ENCODE results near the gene TSPAN10. TPM values are rescaled to one million over a fixed set of nuclear protein-coding genes. Genes with fewer than 3 reads are reported as not detected.

Gene TSPAN10
- total and polyA plus RNA-seq, 9 of the 15 experiments (the other 6 are each of a cell fraction or from before 2014, with no cell fraction given) = 0.05 to 0.31 (median 0.13) TPM; not detected in 1

- FAIRE-seq (no peak), DNase-seq (ENCODE audit: extremely low read depth in 1 of 4, low spot score in 3 of 4) (peak in 1 of 4 experiments; percentile 2), ATAC-seq (no peak)
- ChIA-PET CTCF (ENCODE audit: low intra/inter-chr PET ratio) (no interaction called here), POLR2A (interaction anchor here (1.0 to 1.7 kb wide), 3 partner anchors 9 to 135 kb away, joined by 3 to 5 read pairs (median 4); partner anchors contain the start of gene ACTG1)
- H3K9me1 ChIP-seq (ENCODE audit: control insufficient read depth, insufficient read depth, low read length) = no peaks in the 10 kb centered on the region
- no peaks in the 10 kb centered on the region for H4K20me1 ChIP-seq (replicated peaks; ENCODE audit: control insufficient read depth, insufficient read depth, low read length)
- BruUV-seq (replicated peaks) = no TSS peak
- peak overlapping the region; percentile 78 for H2AFZ ChIP-seq (ENCODE audit: low read depth, low read length)
- H3K4me1 ChIP-seq (replicated peaks in 1 of 2; ENCODE audit: control insufficient read depth in 2 of 2, insufficient read depth in 2 of 2, low read length in 2 of 2) = peaks cover 20 to 68% of the 10 kb centered on the region in 2 experiments; a peak in 4 of 5 replicates
- 83% methylated on average over 18 of the region's 21 CpGs for WGBS (ENCODE audit: insufficient coverage, low coverage, missing lambda C conversion rate)
- no peak overlapping the region for H3K9ac ChIP-seq (ENCODE audit: insufficient read depth in 1 of 2, low read depth in 2 of 2, low read length in 2 of 2)
- no peak overlapping the region for H3K4me3 ChIP-seq
- in situ Hi-C loops (cut with MboI) = no loop called here
- no peaks in the 10 kb centered on the region for H3K79me2 ChIP-seq (ENCODE audit: control insufficient read depth, insufficient read depth, low read length)
- no peak overlapping the region; the same call in 2 of the 3 replicates for H3K27ac ChIP-seq (ENCODE audit: extremely low read depth, low read depth, low read length)
- intact Hi-C loops (cut with micrococcal nuclease) = no loop called here
- no peak for TF ChIP-seq DLX4 (CRISPR knock-in tag; IDR thresholded peaks at IDR 0.05)
- 0 out of 2 replicates have a peak, but pooled peaks have one; percentile 13 for TF ChIP-seq ZNF184 (CRISPR knock-in tag; IDR thresholded peaks at IDR 0.05)
- peaks cover 6% of the 10 kb centered on the region for H3K9me3 ChIP-seq (replicated peaks; ENCODE audit: control insufficient read depth, insufficient read depth, low read depth, low read length)
- H3K27me3 ChIP-seq (ENCODE audit: control insufficient read depth in 2 of 2, insufficient read depth in 2 of 2, low read length in 2 of 2) = no peaks in the 10 kb centered on the region
- H3K36me3 ChIP-seq (ENCODE audit: control insufficient read depth, insufficient read depth, low read length) = no peaks in the 10 kb centered on the region
- H3K4me2 ChIP-seq (ENCODE audit: insufficient read depth, low read length) = peak overlapping the region; percentile 69
Measured at GRCh38 chr17:81647640-81648012, 10.6 kb downstream of the TSPAN10 start.

- FAIRE-seq = no peak
- ATAC-seq = no peak
Measured at GRCh38 chr17:81648013-81648706, 11.2 kb downstream of the TSPAN10 start.

More at GRCh38 chr17:81648013-81648706, 11.2 kb downstream of the TSPAN10 start:
- peak in 1 of 4 experiments; percentile 3 for DNase-seq (ENCODE audit: extremely low read depth in 1 of 4, low spot score in 3 of 4)
- H3K27me3 ChIP-seq (ENCODE audit: control insufficient read depth in 2 of 2, insufficient read depth in 2 of 2, low read length in 2 of 2) = no peaks in the 10 kb centered on the region
- in situ Hi-C loops (cut with MboI) = no loop called here
- H3K79me2 ChIP-seq (ENCODE audit: control insufficient read depth, insufficient read depth, low read length) = no peaks in the 10 kb centered on the region
- ChIA-PET CTCF (ENCODE audit: low intra/inter-chr PET ratio) (no interaction called here), POLR2A (interaction anchor here (1.0 to 1.7 kb wide), 2 partner anchors 10 to 136 kb away, joined by 3 to 4 read pairs; partner anchors contain the start of gene ACTG1)
- BruUV-seq (replicated peaks) = no TSS peak
- no peak overlapping the region for H3K4me3 ChIP-seq
- H4K20me1 ChIP-seq (replicated peaks; ENCODE audit: control insufficient read depth, insufficient read depth, low read length) = no peaks in the 10 kb centered on the region
- no peak for TF ChIP-seq NFRKB (IDR thresholded peaks at IDR 0.05; ENCODE audit: low read depth)
- TF ChIP-seq ZBTB33 (CRISPR knock-in tag; IDR thresholded peaks at IDR 0.05) = 0 out of 2 replicates have a peak, but pooled peaks have one; percentile 25
- no peaks in the 10 kb centered on the region for H3K36me3 ChIP-seq (ENCODE audit: control insufficient read depth, insufficient read depth, low read length)
- intact Hi-C loops (cut with micrococcal nuclease) = no loop called here
- H3K9me3 ChIP-seq (replicated peaks; ENCODE audit: control insufficient read depth, insufficient read depth, low read depth, low read length) = peaks cover 6% of the 10 kb centered on the region
- H3K9me1 ChIP-seq (ENCODE audit: control insufficient read depth, insufficient read depth, low read length) = no peaks in the 10 kb centered on the region
- no peak overlapping the region for H3K27ac ChIP-seq (ENCODE audit: extremely low read depth, low read depth, low read length)
- no peak overlapping the region for H3K4me2 ChIP-seq (ENCODE audit: insufficient read depth, low read length)
- 97% methylated on average over 41 of the region's 78 CpGs for WGBS (ENCODE audit: insufficient coverage, low coverage, missing lambda C conversion rate)
- H3K9ac ChIP-seq (ENCODE audit: insufficient read depth in 1 of 2, low read depth in 2 of 2, low read length in 2 of 2) = no peak overlapping the region
- peaks cover 20 to 72% of the 10 kb centered on the region in 2 experiments; a peak in 4 of 5 replicates for H3K4me1 ChIP-seq (replicated peaks in 1 of 2; ENCODE audit: control insufficient read depth in 2 of 2, insufficient read depth in 2 of 2, low read length in 2 of 2)
- H2AFZ ChIP-seq (ENCODE audit: low read depth, low read length) = no peak overlapping the region
